Kidney (tissue), 14 donors: ENCODE data around the gene TRPM1. TPM values are rescaled to one million over a fixed set of nuclear protein-coding genes. Genes with fewer than 3 reads are reported as not detected.

Experiments
- DNase-seq, 5 donors: peaks; one replicate each; pipeline ENCODE4 v3.0.0-alpha.2; 2013 to 2020
- FAIRE-seq: peaks from 2 replicates; lab custom pipeline; 2012; peaks lifted over from hg19 to GRCh38; lab: Jason Lieb, UNC
- H3K27ac ChIP-seq, 2 donors: one replicate each; pipeline ENCODE4 v1.7.0; 2013; ENCODE audit warnings: low read depth in 2 of 2, low read length in 2 of 2, inconsistent platforms in 1 of 2
- H3K27me3 ChIP-seq: one replicate; pipeline ENCODE4 v1.7.1; 2013; ENCODE audit warnings: low read length, inconsistent platforms; ENCODE audit not compliant: control insufficient read depth, insufficient read depth
- H3K36me3 ChIP-seq, 3 donors: one replicate each; pipeline versions ENCODE4 v1.7.0 to v1.7.1; 2013; ENCODE audit warnings: low read length in 3 of 3, control low read depth in 1 of 3, inconsistent platforms in 1 of 3; ENCODE audit not compliant: insufficient read depth in 3 of 3, control insufficient read depth in 2 of 3
- H3K4me1 ChIP-seq, 3 donors: one replicate each; pipeline versions ENCODE4 v1.7.0 to v1.7.1; 2013; ENCODE audit warnings: low read length in 3 of 3, inconsistent platforms in 1 of 3, low read depth in 1 of 3; ENCODE audit not compliant: control insufficient read depth in 2 of 3, insufficient read depth in 2 of 3
- H3K4me3 ChIP-seq, 3 donors: one replicate each; pipeline versions ENCODE4 v1.7.0 to v1.8.1; 2013; ENCODE audit warnings: low read length in 3 of 3, control low read depth in 1 of 3, inconsistent platforms in 1 of 3
- H3K9ac ChIP-seq, 3 donors: one replicate each; pipeline versions ENCODE4 v1.7.0 to v1.7.1; 2013; ENCODE audit warnings: low read length in 3 of 3, control low read depth in 1 of 3, inconsistent platforms in 1 of 3
- H3K9me3 ChIP-seq, 3 donors: one replicate each; pipeline versions ENCODE4 v1.7.0 to v1.7.1; 2013; ENCODE audit warnings: low read length in 3 of 3, control low read depth in 1 of 3, inconsistent platforms in 1 of 3; ENCODE audit not compliant: control insufficient read depth in 2 of 3, insufficient read depth in 1 of 3
- CTCF ChIP-seq: IDR thresholded peaks from 3 replicates; pipeline ENCODE4 v1.5.1; 2012; ENCODE audit warnings: mild to moderate bottlenecking, moderate library complexity, borderline replicate concordance; ENCODE audit not compliant: insufficient read depth; ENCODE audit errors: extremely low read depth
- intact Hi-C: fragments of 100-400 bp; cut with DNase I; formaldehyde crosslinking; loops from one replicate; pipeline ENCODE4 v1.11.1; 2022
- polyA plus RNA-seq: library from polyadenylated mRNA; stranded (reverse); fragments of 350-450 nt; fragmentation: Illumina TruSeq; extraction: RNeasy Lipid Tissue Mini Kit (QIAGEN cat#74804); gene quantifications from one replicate; pipeline ENCODE4 v1.2.3, GENCODE V29; 2014; ENCODE audit warnings: low read depth, low replicate concordance; ENCODE audit not compliant: insufficient read depth
- total RNA-seq: library from RNA; stranded (reverse); fragmentation: NEBNext Ultra II Directional; extraction: Animal tissue kit (Norgen Biotek cat#: 25700); gene quantifications from one replicate; pipeline ENCODE4 v1.2.1, GENCODE V29; 2021
- donor health status: control.
- donor health status: control.
- donor health status: control.
- donor health status: control.
- donor health status: control.
- donor health status: DM: yes; HTN: yes; CAD: no.
- donor health status: Normal renal cell carcinoma (clear cell type).

TRPM1 gene
- total and polyA plus RNA-seq, 2 donors from 2014 or later, result 1.3 TPM; not detected in 1

- intact Hi-C loops, result no loop called here
- Histone ChIP-seq H3K9ac (no peak overlapping the region), H3K4me1 (no peaks in the 10 kb centered on the region), H3K27ac (no peak overlapping the region), H3K4me3 (no peak overlapping the region), H3K36me3 (no peaks in the 10 kb centered on the region), H3K9me3 (peaks cover 0 to 6% (median 0%) of the 10 kb centered on the region in 3 donors), H3K27me3 (no peaks in the 10 kb centered on the region)
- DNase-seq (no peak), FAIRE-seq (no peak)
- TF ChIP-seq CTCF, result no peak
Measured at GRCh38 chr15:31116423-31117030, 15.0 kb upstream of the TRPM1 start.

- Histone ChIP-seq H3K4me1 (no peaks in the 10 kb centered on the region), H3K4me3 (no peak overlapping the region), H3K27me3 (no peaks in the 10 kb centered on the region), H3K36me3 (no peaks in the 10 kb centered on the region), H3K27ac (no peak overlapping the region), H3K9ac (no peak overlapping the region), H3K9me3 (peaks cover 0 to 6% (median 0%) of the 10 kb centered on the region in 3 donors)
- DNase-seq (peak in 2 of 5 donors; percentile 21 to 25), FAIRE-seq (no peak)
- intact Hi-C loops, result no loop called here
- no peak for TF ChIP-seq CTCF
Measured at GRCh38 chr15:31111091-31111647, 9.6 kb upstream of the TRPM1 start.

GRCh38 chr15:31108836-31109235, 7.3 kb upstream of the TRPM1 start:
- intact Hi-C loops, result no loop called here
- no peak overlapping the region for H3K9ac ChIP-seq
- FAIRE-seq, result no peak
- H3K36me3 ChIP-seq, result no peaks in the 10 kb centered on the region
- H3K4me3 ChIP-seq, result no peak overlapping the region
- no peak overlapping the region for H3K27ac ChIP-seq
- no peaks in the 10 kb centered on the region for H3K27me3 ChIP-seq
- no peak for TF ChIP-seq CTCF
- no peaks in the 10 kb centered on the region for H3K9me3 ChIP-seq
- H3K4me1 ChIP-seq, result no peaks in the 10 kb centered on the region
- no peak for DNase-seq
